ENCODE results near the gene ADARB2.
A peak's percentile ranks its signal among the peaks of the same experiment; 100 is the strongest.

The ADARB2 gene

DNA sequence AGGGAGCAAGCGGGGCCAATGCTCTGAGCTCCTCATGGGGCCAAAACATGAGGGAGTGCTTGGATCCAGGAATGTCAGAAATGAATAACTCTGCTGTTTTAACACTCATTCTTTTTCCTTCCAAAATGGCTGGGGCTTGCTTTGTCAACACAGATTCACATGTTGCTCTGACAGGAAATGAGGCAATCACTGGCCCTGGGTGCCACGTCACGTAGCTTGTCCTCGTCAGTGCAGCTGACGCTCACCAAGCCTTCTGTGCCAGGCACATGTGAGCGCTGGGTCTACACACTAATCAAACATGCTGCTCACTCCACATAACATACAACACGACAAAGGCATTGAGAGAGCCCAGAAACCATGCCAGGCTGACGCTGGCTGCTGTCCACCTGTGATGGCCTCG, 482.2 kb downstream of the ADARB2 start:
- H3K27me3 ChIP-seq (ENCODE audit: control insufficient read depth in 3 of 3, insufficient read depth in 3 of 3, low read depth in 1 of 3, low read length in 3 of 3), result no peaks in the 10 kb centered on the region
- peak overlapping the region; percentile 4 for H3K23ac ChIP-seq (ENCODE audit: low read depth, low read length, poor library complexity)
- H3K14ac ChIP-seq (ENCODE audit: low read length), result peak overlapping the region; percentile 48
- no CpG with 5 or more reads among the region's 9 CpGs for WGBS, 2 donors (ENCODE audit: extremely low coverage in 2 of 2, insufficient read length in 2 of 2, insufficient replicate concordance in 1 of 2)
- H3K4me2 ChIP-seq (ENCODE audit: insufficient read depth, low read length, poor library complexity, severe bottlenecking), result no peak overlapping the region
- no peak overlapping the region for H2BK120ac ChIP-seq (ENCODE audit: low read depth, low read length)
- H3K79me1 ChIP-seq (ENCODE audit: low read depth, low read length), result no peaks in the 10 kb centered on the region
- no peak for DNase-seq (ENCODE audit: low spot score)
- H2AFZ ChIP-seq (ENCODE audit: low read length), result no peak overlapping the region
- H2BK15ac ChIP-seq (ENCODE audit: low read length), result peak overlapping the region; percentile 22
- peaks cover 0 to 3% of the 10 kb centered on the region in 2 donors for H3K9me3 ChIP-seq (replicated peaks in 1 of 2; ENCODE audit: control insufficient read depth in 2 of 2, insufficient read depth in 1 of 2, low read depth in 1 of 2, low read length in 2 of 2)
- peaks cover 0 to 15% of the 10 kb centered on the region in 2 donors for H3K4me1 ChIP-seq (ENCODE audit: control insufficient read depth in 2 of 2, insufficient read depth in 1 of 2, low read depth in 1 of 2, low read length in 2 of 2)
- H3K4ac ChIP-seq (ENCODE audit: low read length), result no peak overlapping the region
- no peak overlapping the region for H3K27ac ChIP-seq (replicated peaks; ENCODE audit: low read length)
- peak overlapping the region; percentile 61 for H2AK5ac ChIP-seq (ENCODE audit: low read depth, low read length)
- peak overlapping the region; percentile 22 for H3K9ac ChIP-seq (ENCODE audit: low read depth, low read length, poor library complexity)
- no peak overlapping the region for H2BK5ac ChIP-seq (ENCODE audit: low read length)
- no peak overlapping the region for H3K4me3 ChIP-seq (ENCODE audit: low read length in 2 of 2)
- peak overlapping the region; percentile 25 for H2BK12ac ChIP-seq (ENCODE audit: low read length)
- H4K8ac ChIP-seq (ENCODE audit: low read depth, low read length), result no peak overlapping the region
- H3K18ac ChIP-seq (ENCODE audit: low read length), result peak overlapping the region; percentile 28
- H4K91ac ChIP-seq (ENCODE audit: low read depth, low read length, poor library complexity), result no peak overlapping the region
- no peaks in the 10 kb centered on the region for H3K36me3 ChIP-seq (replicated peaks in 1 of 2; ENCODE audit: control insufficient read depth in 2 of 2, insufficient read depth in 2 of 2, low read length in 2 of 2)

DNA sequence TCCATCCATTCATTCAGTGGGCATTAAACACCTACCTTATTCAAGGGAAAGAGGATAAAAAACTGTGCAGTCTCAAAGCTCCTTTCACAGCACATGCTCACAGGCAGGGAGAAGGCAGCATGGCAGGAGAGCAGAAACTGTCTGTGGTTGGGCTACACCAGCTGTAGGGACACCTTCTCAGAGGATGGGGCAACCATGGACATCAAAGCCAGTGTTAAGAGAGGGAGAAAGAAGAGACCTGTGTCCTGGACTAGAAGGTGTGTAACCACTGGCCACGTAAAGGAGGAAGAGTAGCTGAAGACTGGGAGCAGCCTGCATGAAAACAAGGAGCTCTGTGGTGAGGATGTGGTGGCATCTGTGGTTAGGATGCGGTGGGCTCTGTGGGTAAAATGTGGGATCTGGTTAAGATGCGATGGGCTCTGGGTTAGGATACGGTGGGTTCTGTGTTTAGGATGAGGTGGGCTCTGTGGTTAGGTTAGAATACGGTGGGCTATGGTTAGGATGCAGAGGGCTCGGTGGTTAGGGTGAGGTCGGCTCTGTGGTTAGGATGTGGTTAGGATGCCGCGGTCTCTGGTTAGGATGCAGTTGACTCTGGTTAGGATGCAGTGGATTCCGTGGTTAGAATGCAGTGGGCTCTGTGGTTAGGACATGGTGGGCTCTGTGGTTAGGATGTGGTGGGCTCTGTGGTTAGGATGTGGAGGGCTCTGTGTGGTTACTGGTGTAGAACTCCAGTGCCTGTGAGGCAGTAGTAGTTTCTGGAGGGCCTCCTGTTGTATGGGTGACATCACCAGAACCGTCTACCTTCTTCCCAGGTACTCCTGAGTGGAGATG, 483.6 kb downstream of the ADARB2 start:
- Histone ChIP-seq H3K79me1 (ENCODE audit: low read depth, low read length) (no peaks in the 10 kb centered on the region), H3K4me2 (ENCODE audit: insufficient read depth, low read length, poor library complexity, severe bottlenecking) (no peak overlapping the region), H3K4me1 (ENCODE audit: control insufficient read depth in 2 of 2, insufficient read depth in 1 of 2, low read depth in 1 of 2, low read length in 2 of 2) (peaks cover 0 to 15% of the 10 kb centered on the region in 2 donors), H3K27ac (replicated peaks; ENCODE audit: low read length) (no peak overlapping the region), H3K4me3 (ENCODE audit: low read length in 2 of 2) (no peak overlapping the region), H3K36me3 (replicated peaks in 1 of 2; ENCODE audit: control insufficient read depth in 2 of 2, insufficient read depth in 2 of 2, low read length in 2 of 2) (no peaks in the 10 kb centered on the region), H2AFZ (ENCODE audit: low read length) (no peak overlapping the region), H3K23ac (ENCODE audit: low read depth, low read length, poor library complexity) (no peak overlapping the region), H3K27me3 (ENCODE audit: control insufficient read depth in 3 of 3, insufficient read depth in 3 of 3, low read depth in 1 of 3, low read length in 3 of 3) (no peaks in the 10 kb centered on the region), H4K8ac (ENCODE audit: low read depth, low read length) (no peak overlapping the region), H2BK12ac (ENCODE audit: low read length) (no peak overlapping the region), H3K9ac (ENCODE audit: low read depth, low read length, poor library complexity) (no peak overlapping the region), H3K4ac (ENCODE audit: low read length) (no peak overlapping the region), H2BK15ac (ENCODE audit: low read length) (no peak overlapping the region), H2AK5ac (ENCODE audit: low read depth, low read length) (no peak overlapping the region), H3K18ac (ENCODE audit: low read length) (no peak overlapping the region), H3K14ac (ENCODE audit: low read length) (no peak overlapping the region), H2BK120ac (ENCODE audit: low read depth, low read length) (no peak overlapping the region), H4K91ac (ENCODE audit: low read depth, low read length, poor library complexity) (no peak overlapping the region), H3K9me3 (replicated peaks in 1 of 2; ENCODE audit: control insufficient read depth in 2 of 2, insufficient read depth in 1 of 2, low read depth in 1 of 2, low read length in 2 of 2) (peaks cover 0 to 3% of the 10 kb centered on the region in 2 donors), H2BK5ac (ENCODE audit: low read length) (no peak overlapping the region)
- no peak for DNase-seq (ENCODE audit: low spot score)
- no CpG with 5 or more reads among the region's 11 CpGs for WGBS, 2 donors (ENCODE audit: extremely low coverage in 2 of 2, insufficient read length in 2 of 2, insufficient replicate concordance in 1 of 2)

DNA sequence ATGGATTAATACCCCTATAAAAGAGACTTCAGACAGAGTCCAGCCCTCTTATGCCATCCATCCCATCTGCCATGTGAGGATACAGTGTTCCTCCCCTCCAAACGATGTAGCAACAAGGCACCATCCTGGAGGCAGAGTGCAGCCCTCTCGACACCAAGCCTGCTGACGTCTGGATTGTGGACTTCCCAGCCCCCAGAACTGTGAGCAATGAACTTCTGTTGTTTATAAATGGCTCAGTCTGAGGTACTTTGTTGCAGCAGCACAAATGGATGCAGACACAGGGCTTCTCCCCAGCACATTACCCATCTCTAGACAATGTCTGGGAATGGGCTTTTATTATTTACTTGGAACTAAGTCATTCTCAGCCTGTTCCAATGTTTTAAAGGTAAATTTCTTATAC, 485.6 kb downstream of the ADARB2 start:
- Histone ChIP-seq H2BK12ac (ENCODE audit: low read length) (no peak overlapping the region), H2BK120ac (ENCODE audit: low read depth, low read length) (no peak overlapping the region), H2BK5ac (ENCODE audit: low read length) (no peak overlapping the region), H3K4me1 (ENCODE audit: control insufficient read depth in 2 of 2, insufficient read depth in 1 of 2, low read depth in 1 of 2, low read length in 2 of 2) (peaks cover 0 to 9% of the 10 kb centered on the region in 2 donors), H3K27me3 (ENCODE audit: control insufficient read depth in 3 of 3, insufficient read depth in 3 of 3, low read depth in 1 of 3, low read length in 3 of 3) (no peaks in the 10 kb centered on the region), H3K18ac (ENCODE audit: low read length) (no peak overlapping the region), H3K79me1 (ENCODE audit: low read depth, low read length) (no peaks in the 10 kb centered on the region), H2AFZ (ENCODE audit: low read length) (no peak overlapping the region), H3K4me3 (ENCODE audit: low read length in 2 of 2) (no peak overlapping the region), H4K91ac (ENCODE audit: low read depth, low read length, poor library complexity) (no peak overlapping the region), H3K27ac (replicated peaks; ENCODE audit: low read length) (no peak overlapping the region), H3K9ac (ENCODE audit: low read depth, low read length, poor library complexity) (no peak overlapping the region), H2BK15ac (ENCODE audit: low read length) (no peak overlapping the region), H4K8ac (ENCODE audit: low read depth, low read length) (no peak overlapping the region), H3K36me3 (replicated peaks in 1 of 2; ENCODE audit: control insufficient read depth in 2 of 2, insufficient read depth in 2 of 2, low read length in 2 of 2) (no peaks in the 10 kb centered on the region), H2AK5ac (ENCODE audit: low read depth, low read length) (no peak overlapping the region), H3K14ac (ENCODE audit: low read length) (no peak overlapping the region), H3K9me3 (replicated peaks in 1 of 2; ENCODE audit: control insufficient read depth in 2 of 2, insufficient read depth in 1 of 2, low read depth in 1 of 2, low read length in 2 of 2) (no peaks in the 10 kb centered on the region), H3K23ac (ENCODE audit: low read depth, low read length, poor library complexity) (no peak overlapping the region), H3K4ac (ENCODE audit: low read length) (no peak overlapping the region), H3K4me2 (ENCODE audit: insufficient read depth, low read length, poor library complexity, severe bottlenecking) (no peak overlapping the region)
- no peak for DNase-seq (ENCODE audit: low spot score)
- no CpG with 5 or more reads among the region's 3 CpGs for WGBS, 2 donors (ENCODE audit: extremely low coverage in 2 of 2, insufficient read length in 2 of 2, insufficient replicate concordance in 1 of 2)

DNA sequence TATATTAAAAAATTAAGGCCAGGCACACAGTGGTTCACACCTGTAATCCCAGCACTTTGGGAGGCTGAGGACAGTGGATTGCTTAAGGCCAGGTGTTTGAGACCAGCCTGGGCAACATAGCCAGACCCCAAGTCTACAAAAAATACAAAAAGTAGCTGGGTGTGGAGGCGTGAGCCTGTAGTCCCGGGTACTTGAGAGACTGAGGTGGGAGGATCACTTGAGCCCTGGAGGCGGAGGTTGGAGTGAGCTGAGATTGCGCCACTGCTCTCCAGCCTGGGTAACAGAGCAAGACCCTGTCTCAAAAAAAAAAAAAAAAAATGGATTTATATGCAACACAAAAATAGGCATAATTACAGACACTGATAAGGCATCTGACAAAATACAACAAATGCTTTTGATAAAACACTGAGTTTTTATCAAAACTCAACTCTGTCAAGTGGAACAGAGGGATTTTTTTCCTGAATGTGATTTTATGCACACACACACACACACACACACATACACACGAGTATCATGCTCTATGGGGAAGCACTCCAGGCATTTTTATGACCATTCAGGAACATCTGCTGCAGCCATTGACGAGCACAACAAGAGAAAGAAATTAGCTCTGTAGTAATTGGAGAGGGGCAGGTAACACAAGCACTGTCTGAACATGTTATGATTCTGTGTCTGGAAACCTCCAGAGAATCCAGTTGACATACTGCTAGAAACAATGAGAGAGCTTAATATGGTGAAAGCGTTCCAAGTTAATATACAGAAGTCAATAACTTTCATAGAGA, 488.0 kb downstream of the ADARB2 start:
- Histone ChIP-seq H3K9me3 (replicated peaks in 1 of 2; ENCODE audit: control insufficient read depth in 2 of 2, insufficient read depth in 1 of 2, low read depth in 1 of 2, low read length in 2 of 2) (no peaks in the 10 kb centered on the region), H3K18ac (ENCODE audit: low read length) (no peak overlapping the region), H3K4me1 (ENCODE audit: control insufficient read depth in 2 of 2, insufficient read depth in 1 of 2, low read depth in 1 of 2, low read length in 2 of 2) (no peaks in the 10 kb centered on the region), H4K8ac (ENCODE audit: low read depth, low read length) (no peak overlapping the region), H3K4ac (ENCODE audit: low read length) (no peak overlapping the region), H3K23ac (ENCODE audit: low read depth, low read length, poor library complexity) (no peak overlapping the region), H2BK120ac (ENCODE audit: low read depth, low read length) (no peak overlapping the region), H3K4me2 (ENCODE audit: insufficient read depth, low read length, poor library complexity, severe bottlenecking) (no peak overlapping the region), H3K36me3 (replicated peaks in 1 of 2; ENCODE audit: control insufficient read depth in 2 of 2, insufficient read depth in 2 of 2, low read length in 2 of 2) (no peaks in the 10 kb centered on the region), H2BK5ac (ENCODE audit: low read length) (no peak overlapping the region), H3K27me3 (ENCODE audit: control insufficient read depth in 3 of 3, insufficient read depth in 3 of 3, low read depth in 1 of 3, low read length in 3 of 3) (no peaks in the 10 kb centered on the region), H4K91ac (ENCODE audit: low read depth, low read length, poor library complexity) (no peak overlapping the region), H3K14ac (ENCODE audit: low read length) (no peak overlapping the region), H2AK5ac (ENCODE audit: low read depth, low read length) (no peak overlapping the region), H3K79me1 (ENCODE audit: low read depth, low read length) (no peaks in the 10 kb centered on the region), H2BK15ac (ENCODE audit: low read length) (no peak overlapping the region), H2AFZ (ENCODE audit: low read length) (no peak overlapping the region), H3K4me3 (ENCODE audit: low read length in 2 of 2) (no peak overlapping the region), H3K9ac (ENCODE audit: low read depth, low read length, poor library complexity) (no peak overlapping the region), H2BK12ac (ENCODE audit: low read length) (no peak overlapping the region), H3K27ac (replicated peaks; ENCODE audit: low read length) (no peak overlapping the region)
- DNase-seq (ENCODE audit: low spot score), result no peak
- no CpG with 5 or more reads among the region's 7 CpGs for WGBS, 2 donors (ENCODE audit: extremely low coverage in 2 of 2, insufficient read length in 2 of 2, insufficient replicate concordance in 1 of 2)
